Muscle layer of colon (tissue), 2 donors: ENCODE results near the gene FAM117A.

Experiments used
- H3K27ac ChIP-seq: one replicate; pipeline ENCODE4 v1.7.0; 2013; ENCODE audit warnings: low read depth, mild to moderate bottlenecking, low read length, moderate library complexity
- H3K27me3 ChIP-seq, 2 donors: one replicate each; pipeline ENCODE4 v1.7.0; 2013; ENCODE audit warnings: low read length in 2 of 2, mild to moderate bottlenecking in 2 of 2; ENCODE audit not compliant: insufficient read depth in 2 of 2, control insufficient read depth in 1 of 2
- H3K36me3 ChIP-seq: one replicate; pipeline ENCODE4 v1.7.0; 2013; ENCODE audit warnings: mild to moderate bottlenecking, low read length; ENCODE audit not compliant: insufficient read depth
- H3K4me1 ChIP-seq: one replicate; pipeline ENCODE4 v1.7.0; 2013; ENCODE audit warnings: mild to moderate bottlenecking, low read length; ENCODE audit not compliant: insufficient read depth
- H3K4me3 ChIP-seq, 2 donors: one replicate each; pipeline ENCODE4 v1.7.0; 2013; ENCODE audit warnings: low read length in 2 of 2, low read depth in 1 of 2, mild to moderate bottlenecking in 1 of 2, moderate library complexity in 1 of 2
- H3K9ac ChIP-seq: one replicate; pipeline ENCODE4 v1.7.0; 2013; ENCODE audit warnings: low read length
- H3K9me3 ChIP-seq: one replicate; pipeline ENCODE4 v1.7.0; 2013; ENCODE audit warnings: mild to moderate bottlenecking, low read length
- donor health status: abdominal sarcoma.
- donor health status: Adenocarcinoma of cecum.

Gene FAM117A

GRCh38 chr17:49763735-49764558, at the start of gene FAM117A:
TSS of gene FAM117A (minus strand) at chr17:49764131. CDS start at chr17:49764087, 44 bp downstream.
- no peaks in the 10 kb centered on the region for H3K27me3 ChIP-seq
- no peaks in the 10 kb centered on the region for H3K9me3 ChIP-seq
- no peaks in the 10 kb centered on the region for H3K36me3 ChIP-seq
- H3K4me1 ChIP-seq, result peaks cover 42% of the 10 kb centered on the region
- peak within 1 kb of the TSS; percentile 68 for H3K27ac ChIP-seq
- H3K4me3 ChIP-seq, result peak within 1 kb of the TSS; percentile 63 to 79
- no peak within 1 kb of the TSS for H3K9ac ChIP-seq

GRCh38 chr17:49809056-49809455, 45.1 kb upstream of the FAM117A start:
- H3K27ac ChIP-seq, result no peak overlapping the region
- H3K9me3 ChIP-seq, result no peaks in the 10 kb centered on the region
- no peak overlapping the region for H3K9ac ChIP-seq
- H3K4me1 ChIP-seq, result no peaks in the 10 kb centered on the region
- no peaks in the 10 kb centered on the region for H3K27me3 ChIP-seq
- H3K4me3 ChIP-seq, result no peak overlapping the region
- peaks cover 62% of the 10 kb centered on the region for H3K36me3 ChIP-seq

GRCh38 chr17:49798738-49799137, 34.8 kb upstream of the FAM117A start:
- H3K4me3 ChIP-seq, result no peak overlapping the region
- H3K9me3 ChIP-seq, result no peaks in the 10 kb centered on the region
- H3K27ac ChIP-seq, result no peak overlapping the region
- peaks cover 51% of the 10 kb centered on the region for H3K36me3 ChIP-seq
- no peaks in the 10 kb centered on the region for H3K27me3 ChIP-seq
- H3K4me1 ChIP-seq, result no peaks in the 10 kb centered on the region
- H3K9ac ChIP-seq, result no peak overlapping the region

GRCh38 chr17:49798182-49798581, 34.3 kb upstream of the FAM117A start:
- Histone ChIP-seq H3K36me3 (peaks cover 53% of the 10 kb centered on the region), H3K27ac (no peak overlapping the region), H3K9me3 (no peaks in the 10 kb centered on the region), H3K4me1 (peaks cover 2% of the 10 kb centered on the region), H3K4me3 (no peak overlapping the region), H3K9ac (no peak overlapping the region), H3K27me3 (no peaks in the 10 kb centered on the region)

- no peak overlapping the region for H3K27ac ChIP-seq
- H3K4me3 ChIP-seq, result no peak overlapping the region
- H3K36me3 ChIP-seq, result peaks cover 51% of the 10 kb centered on the region
- H3K9me3 ChIP-seq, result no peaks in the 10 kb centered on the region
- H3K27me3 ChIP-seq, result no peaks in the 10 kb centered on the region
- peaks cover 15% of the 10 kb centered on the region for H3K4me1 ChIP-seq
- H3K9ac ChIP-seq, result no peak overlapping the region
These were observed 31.4 kb upstream of the FAM117A start for GRCh38 chr17:49795372-49795771.

- Histone ChIP-seq H3K9me3 (no peaks in the 10 kb centered on the region), H3K4me3 (no peak overlapping the region), H3K9ac (no peak overlapping the region), H3K36me3 (peaks cover 36% of the 10 kb centered on the region), H3K4me1 (peaks cover 26% of the 10 kb centered on the region), H3K27me3 (no peaks in the 10 kb centered on the region), H3K27ac (no peak overlapping the region)
These were observed 29.4 kb upstream of the FAM117A start for GRCh38 chr17:49793309-49793708.

- no peaks in the 10 kb centered on the region for H3K9me3 ChIP-seq
- peaks cover 47% of the 10 kb centered on the region for H3K4me1 ChIP-seq
- peak overlapping the region; percentile 20 to 47 for H3K4me3 ChIP-seq
- H3K9ac ChIP-seq, result no peak overlapping the region
- H3K27ac ChIP-seq, result no peak overlapping the region
- H3K36me3 ChIP-seq, result peaks cover 17% of the 10 kb centered on the region
- H3K27me3 ChIP-seq, result no peaks in the 10 kb centered on the region
These were observed 25.3 kb upstream of the FAM117A start for GRCh38 chr17:49789243-49789578.

GRCh38 chr17:49788478-49789242, 24.7 kb upstream of the FAM117A start, which contains the start of gene KAT7:
TSS of gene KAT7 (plus strand) at chr17:49788681. CDS start at chr17:49788835, 154 bp downstream.
- Histone ChIP-seq H3K4me1 (peaks cover 53% of the 10 kb centered on the region), H3K27ac (peak within 1 kb of the TSS; percentile 100), H3K4me3 (peak within 1 kb of the TSS; percentile 81 to 88), H3K27me3 (no peaks in the 10 kb centered on the region), H3K36me3 (peaks cover 12% of the 10 kb centered on the region), H3K9me3 (no peaks in the 10 kb centered on the region), H3K9ac (peak within 1 kb of the TSS; percentile 69)

GRCh38 chr17:49787884-49788477, 24.1 kb upstream of the FAM117A start:
- H3K4me3 ChIP-seq, result peak overlapping the region; percentile 25 to 81
- no peaks in the 10 kb centered on the region for H3K27me3 ChIP-seq
- no peaks in the 10 kb centered on the region for H3K9me3 ChIP-seq
- peaks cover 11% of the 10 kb centered on the region for H3K36me3 ChIP-seq
- H3K9ac ChIP-seq, result peak overlapping the region; percentile 69
- peaks cover 55% of the 10 kb centered on the region for H3K4me1 ChIP-seq
- peak overlapping the region; percentile 100 for H3K27ac ChIP-seq

- Histone ChIP-seq H3K4me3 (no peak overlapping the region), H3K4me1 (peaks cover 50% of the 10 kb centered on the region), H3K9me3 (no peaks in the 10 kb centered on the region), H3K27ac (no peak overlapping the region), H3K27me3 (no peaks in the 10 kb centered on the region), H3K9ac (no peak overlapping the region), H3K36me3 (no peaks in the 10 kb centered on the region)
These were observed 20.7 kb upstream of the FAM117A start for GRCh38 chr17:49784636-49785035.

GRCh38 chr17:49783791-49784190, 19.9 kb upstream of the FAM117A start:
- peak overlapping the region; percentile 77 for H3K27ac ChIP-seq
- H3K9me3 ChIP-seq, result no peaks in the 10 kb centered on the region
- no peak overlapping the region for H3K4me3 ChIP-seq
- no peaks in the 10 kb centered on the region for H3K36me3 ChIP-seq
- no peak overlapping the region for H3K9ac ChIP-seq
- peaks cover 55% of the 10 kb centered on the region for H3K4me1 ChIP-seq
- no peaks in the 10 kb centered on the region for H3K27me3 ChIP-seq
